ENCODE results near the gene CPHXL.

DNA sequence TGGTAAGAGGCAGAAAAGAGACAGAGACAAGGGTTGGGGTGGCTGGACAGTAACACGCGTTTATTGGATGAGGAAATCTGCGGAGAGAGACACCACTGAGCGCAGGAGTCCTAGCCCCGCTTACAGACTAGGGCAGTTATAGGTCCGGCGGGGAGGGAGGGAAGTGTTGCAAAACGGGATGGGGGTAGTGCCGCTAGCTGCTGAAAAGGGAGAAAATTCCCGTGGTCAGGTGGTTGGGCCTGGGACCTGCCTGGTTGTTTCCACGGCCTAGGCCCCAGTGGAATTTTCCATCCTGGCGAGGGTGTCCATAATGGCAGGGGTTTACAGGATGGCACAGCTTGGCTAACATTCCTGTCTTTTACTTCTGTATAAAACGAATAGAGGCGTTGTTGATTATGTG is 44.0 kb downstream of the CPHXL start:
- TF ChIP-seq NR2C1 (IDR thresholded peaks at IDR 0.05) (no peak), NR2C1 (tag; IDR thresholded peaks at IDR 0.05) (no peak), CTCF (IDR thresholded peaks at IDR 0.05 in 2 of 3, conservative IDR thresholded peaks at IDR 0.05 in 1 of 3; ENCODE audit: insufficient read depth in 2 of 3, low read depth in 1 of 3, low read length in 3 of 3) (no peak), NFE2 (IDR thresholded peaks at IDR 0.05; ENCODE audit: low read depth) (no peak), ZZZ3 (IDR thresholded peaks at IDR 0.05) (no peak), REST (IDR thresholded peaks at IDR 0.05; ENCODE audit: borderline replicate concordance) (no peak), REST (CRISPR knock-in tag; IDR thresholded peaks at IDR 0.05; ENCODE audit: low read depth) (no peak), MYC (IDR thresholded peaks at IDR 0.05; ENCODE audit: low read depth, low read length) (no peak), MYC (CRISPR knock-in tag; IDR thresholded peaks at IDR 0.05; ENCODE audit: borderline replicate concordance, low read depth) (no peak), BACH1 (tag; IDR thresholded peaks at IDR 0.05) (no peak), HCFC1 (IDR thresholded peaks at IDR 0.05; ENCODE audit: low read depth, low read length) (no peak), ZBED1 (IDR thresholded peaks at IDR 0.05) (no peak), TGIF2 (CRISPR knock-in tag; IDR thresholded peaks at IDR 0.05) (no peak), ARID3A (IDR thresholded peaks at IDR 0.05; ENCODE audit: borderline replicate concordance, low read depth, low read length) (no peak), HNRNPH1 (optimal IDR thresholded peaks at IDR 0.05; ENCODE audit: low read depth, low read length) (no peak), CHD2 (IDR thresholded peaks at IDR 0.05; ENCODE audit: low read depth, low read length) (no peak)
- TF ChIP-seq, protein P1, sequence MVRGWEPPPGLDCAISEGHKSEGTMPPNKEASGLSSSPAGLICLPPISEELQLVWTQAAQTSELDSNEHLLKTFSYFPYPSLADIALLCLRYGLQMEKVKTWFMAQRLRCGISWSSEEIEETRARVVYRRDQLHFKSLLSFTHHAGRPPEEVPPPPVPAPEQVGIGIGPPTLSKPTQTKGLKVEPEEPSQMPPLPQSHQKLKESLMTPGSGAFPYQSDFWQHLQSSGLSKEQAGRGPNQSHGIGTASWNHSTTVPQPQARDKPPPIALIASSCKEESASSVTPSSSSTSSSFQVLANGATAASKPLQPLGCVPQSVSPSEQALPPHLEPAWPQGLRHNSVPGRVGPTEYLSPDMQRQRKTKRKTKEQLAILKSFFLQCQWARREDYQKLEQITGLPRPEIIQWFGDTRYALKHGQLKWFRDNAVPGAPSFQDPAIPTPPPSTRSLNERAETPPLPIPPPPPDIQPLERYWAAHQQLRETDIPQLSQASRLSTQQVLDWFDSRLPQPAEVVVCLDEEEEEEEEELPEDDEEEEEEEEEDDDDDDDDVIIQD (CRISPR knock-in tag; IDR thresholded peaks at IDR 0.05) = no peak

Data from K562 (cell line).